Activated B cell treated with CpG ODN at 0.5 μM for 24 hours (primary cell): ENCODE results near the gene POU5F1. TPM values are rescaled to one million over a fixed set of nuclear protein-coding genes. Genes with fewer than 3 reads are reported as not detected.

Experiments
- ATAC-seq: fragments of 200-7000 bp; cut with Tn5 transposase; one replicate; pipeline ENCODE4 v1.10.0; 2021; ENCODE audit warnings: low read depth, mild to moderate bottlenecking, moderate library complexity
- CTCF ChIA-PET: fragments of 350-600 bp; sonication (Branson Sonifier 250); formaldehyde crosslinking; loops from one replicate; lab custom pipeline; 2021; ENCODE audit warnings: antibody characterized with exemption; lab: Charles Lee
- POLR2A ChIA-PET: fragments of 350-600 bp; sonication (Branson Sonifier 250); formaldehyde crosslinking; loops from one replicate; lab custom pipeline; 2021; ENCODE audit warnings: antibody characterized with exemption; lab: Charles Lee
- DNase-seq: peaks from one replicate; pipeline ENCODE4 v3.0.0; 2022
- H3K27ac Mint-ChIP-seq: one replicate; pipeline ENCODE4 v1.8.0; 2020; ENCODE audit warnings: mixed read lengths
- H3K27me3 Mint-ChIP-seq: one replicate; pipeline ENCODE4 v1.8.0; 2021; ENCODE audit warnings: mixed read lengths
- H3K36me3 Mint-ChIP-seq: one replicate; pipeline ENCODE4 v1.8.0; 2021; ENCODE audit warnings: low read depth, mixed read lengths
- H3K4me1 Mint-ChIP-seq: one replicate; pipeline ENCODE4 v1.8.0; 2021; ENCODE audit warnings: mixed read lengths
- H3K4me3 Mint-ChIP-seq: one replicate; pipeline ENCODE4 v1.8.0; 2020; ENCODE audit warnings: mild to moderate bottlenecking, mixed read lengths
- H3K9me3 Mint-ChIP-seq: one replicate; pipeline ENCODE4 v1.8.0; 2020; ENCODE audit warnings: mixed read lengths
- intact Hi-C: fragments of 100-400 bp; cut with micrococcal nuclease; formaldehyde crosslinking; loops from one replicate; pipeline ENCODE4 v1.15.1; 2024
- total RNA-seq: library from RNA; stranded (reverse); gene quantifications from 2 replicates; pipeline ENCODE4 v1.2.3, GENCODE V29; 2022
- TF ChIP-seq, protein P1 (sequence below): fragments of 200-600 bp; IDR thresholded peaks from one replicate; pipeline ENCODE4 v1.8.0; 2022; ENCODE audit warnings: antibody characterized with exemption, mild to moderate bottlenecking

The POU5F1 gene
- total RNA-seq, 1 donor from 2014 or later = 4.7 TPM

DNA sequence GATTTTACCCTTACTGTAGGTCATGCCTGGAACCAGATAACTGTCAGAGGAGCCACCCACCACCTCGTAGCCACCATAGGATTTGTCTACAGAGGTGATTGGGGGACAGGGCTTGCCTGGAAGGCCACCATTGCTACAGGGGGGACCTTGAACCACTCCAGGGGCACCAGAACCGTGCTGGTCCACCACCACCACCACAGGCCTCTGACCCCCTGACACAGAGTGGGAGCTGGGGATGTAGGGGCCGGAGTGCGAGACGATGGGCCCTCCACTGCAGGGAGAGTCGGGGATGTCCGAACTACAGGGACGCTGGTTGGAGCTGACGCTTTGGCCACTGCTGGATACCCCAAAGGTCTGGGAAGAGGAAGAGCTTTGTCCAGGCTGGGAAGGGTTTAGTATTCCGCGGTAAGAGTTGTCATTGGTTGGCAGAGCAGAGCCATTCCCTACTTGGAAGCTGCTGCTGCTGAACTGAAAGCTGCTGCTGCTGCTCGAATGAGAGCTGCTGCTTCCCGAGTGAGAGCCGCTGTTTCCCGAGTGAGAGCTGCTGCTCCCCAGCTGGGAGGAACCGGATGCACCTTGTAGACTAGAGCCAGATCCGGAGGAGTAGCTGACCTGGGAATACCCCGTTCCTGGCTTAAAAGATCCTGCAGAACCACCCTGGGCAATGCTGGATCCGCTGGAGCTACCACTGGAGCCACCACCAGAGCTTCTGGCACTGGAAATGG, 53.7 kb downstream of the POU5F1 start:
- Mint-ChIP-seq H3K27me3 (peaks cover 19% of the 10 kb centered on the region), H3K36me3 (no peaks in the 10 kb centered on the region), H3K27ac (no peak overlapping the region), H3K4me3 (no peak overlapping the region), H3K4me1 (peaks cover 5% of the 10 kb centered on the region), H3K9me3 (no peaks in the 10 kb centered on the region)
- ATAC-seq (no peak), DNase-seq (no peak)
- CTCF ChIA-PET = no interaction called here
- POLR2A ChIA-PET = interaction anchor here (0.5 kb wide), 1 partner anchor 502 kb away, joined by 3 read pairs; no protein-coding TSS in a partner anchor
- TF ChIP-seq, protein P1, sequence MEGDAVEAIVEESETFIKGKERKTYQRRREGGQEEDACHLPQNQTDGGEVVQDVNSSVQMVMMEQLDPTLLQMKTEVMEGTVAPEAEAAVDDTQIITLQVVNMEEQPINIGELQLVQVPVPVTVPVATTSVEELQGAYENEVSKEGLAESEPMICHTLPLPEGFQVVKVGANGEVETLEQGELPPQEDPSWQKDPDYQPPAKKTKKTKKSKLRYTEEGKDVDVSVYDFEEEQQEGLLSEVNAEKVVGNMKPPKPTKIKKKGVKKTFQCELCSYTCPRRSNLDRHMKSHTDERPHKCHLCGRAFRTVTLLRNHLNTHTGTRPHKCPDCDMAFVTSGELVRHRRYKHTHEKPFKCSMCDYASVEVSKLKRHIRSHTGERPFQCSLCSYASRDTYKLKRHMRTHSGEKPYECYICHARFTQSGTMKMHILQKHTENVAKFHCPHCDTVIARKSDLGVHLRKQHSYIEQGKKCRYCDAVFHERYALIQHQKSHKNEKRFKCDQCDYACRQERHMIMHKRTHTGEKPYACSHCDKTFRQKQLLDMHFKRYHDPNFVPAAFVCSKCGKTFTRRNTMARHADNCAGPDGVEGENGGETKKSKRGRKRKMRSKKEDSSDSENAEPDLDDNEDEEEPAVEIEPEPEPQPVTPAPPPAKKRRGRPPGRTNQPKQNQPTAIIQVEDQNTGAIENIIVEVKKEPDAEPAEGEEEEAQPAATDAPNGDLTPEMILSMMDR = no peak
- intact Hi-C loops = no loop called here

DNA sequence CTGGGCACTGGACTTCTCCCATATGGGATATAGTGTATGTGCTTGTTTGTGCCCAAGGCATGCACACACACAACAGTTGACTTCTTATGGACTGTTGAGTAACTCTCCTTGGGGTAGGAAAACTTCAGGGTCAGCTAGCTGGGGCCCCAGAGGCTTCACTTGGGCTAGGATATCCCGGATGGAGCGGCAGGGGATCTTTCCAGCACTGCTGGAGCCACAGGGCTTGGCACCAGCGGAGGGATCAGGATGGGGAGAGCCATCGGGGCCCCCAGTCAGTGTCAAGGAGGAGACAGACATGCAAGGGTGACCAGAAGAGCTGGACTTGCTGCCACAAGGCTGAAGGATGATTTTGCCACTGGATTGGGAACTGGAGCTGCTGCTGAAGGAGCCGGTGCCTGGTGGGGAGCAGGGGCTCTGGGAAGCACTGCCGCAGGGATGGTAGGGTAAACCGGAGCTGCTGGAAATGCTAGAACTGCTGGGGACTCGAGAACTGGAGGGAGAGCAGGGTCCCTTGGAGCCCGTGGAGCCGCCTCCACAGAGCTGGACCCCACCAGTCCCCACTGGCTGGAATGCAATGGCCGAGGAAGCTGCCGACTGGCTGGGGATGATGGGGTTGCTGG, 54.4 kb downstream of the POU5F1 start:
- peaks cover 20% of the 10 kb centered on the region for H3K27me3 Mint-ChIP-seq
- peaks cover 5% of the 10 kb centered on the region for H3K4me1 Mint-ChIP-seq
- ATAC-seq = no peak
- intact Hi-C loops = no loop called here
- H3K9me3 Mint-ChIP-seq = no peaks in the 10 kb centered on the region
- TF ChIP-seq, protein P1 = no peak
- H3K36me3 Mint-ChIP-seq = no peaks in the 10 kb centered on the region
- POLR2A ChIA-PET = interaction anchor here (0.5 kb wide), 1 partner anchor 501 kb away, joined by 3 read pairs; no protein-coding TSS in a partner anchor
- CTCF ChIA-PET = no interaction called here
- no peak overlapping the region for H3K27ac Mint-ChIP-seq
- no peak overlapping the region for H3K4me3 Mint-ChIP-seq
- no peak for DNase-seq

DNA sequence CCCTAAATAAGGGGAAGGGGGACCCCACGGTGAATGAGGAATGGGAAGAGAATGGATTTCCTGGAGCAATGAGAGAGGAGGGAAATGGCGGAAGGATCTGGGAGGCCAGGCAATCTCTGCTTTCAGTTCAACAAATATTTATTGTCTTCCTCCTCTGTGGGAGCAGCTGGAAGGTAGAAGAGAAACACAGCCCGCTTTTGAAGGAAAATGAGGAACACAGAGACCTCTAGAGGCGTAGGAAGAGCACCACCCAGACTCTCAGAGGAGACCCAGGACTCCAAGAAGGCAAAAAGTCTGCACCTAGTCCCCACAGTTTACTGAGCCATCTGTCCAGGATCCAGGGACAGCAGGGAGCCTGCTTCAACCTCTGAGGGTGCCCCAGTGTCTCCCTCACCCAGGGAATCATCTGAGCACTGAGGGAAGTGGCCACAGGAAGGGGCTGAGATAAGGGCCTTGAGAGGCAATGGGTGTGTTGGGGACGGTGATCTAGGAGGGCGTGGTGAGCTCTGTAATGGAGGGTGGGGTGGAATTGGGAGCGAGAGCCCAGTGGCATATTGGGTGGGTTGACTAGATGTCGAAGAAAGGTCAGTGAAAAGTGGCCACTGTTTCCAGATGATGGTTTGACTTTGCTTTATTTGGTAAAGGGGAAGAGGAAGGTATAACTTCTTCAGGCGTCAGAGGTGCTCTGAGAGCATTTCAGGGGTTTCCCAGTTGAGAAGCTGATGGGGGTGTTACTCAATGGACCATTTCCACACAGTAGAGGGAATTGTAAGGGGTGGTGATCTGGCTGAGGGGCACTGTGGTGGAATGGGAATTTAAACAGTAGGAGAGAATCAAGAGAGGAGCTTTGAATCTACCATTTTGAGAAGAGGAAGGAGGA, 55.3 kb downstream of the POU5F1 start:
- H3K27ac Mint-ChIP-seq = no peak overlapping the region
- TF ChIP-seq, protein P1 = no peak
- DNase-seq (no peak), ATAC-seq (no peak)
- H3K36me3 Mint-ChIP-seq = no peaks in the 10 kb centered on the region
- peaks cover 5% of the 10 kb centered on the region for H3K4me1 Mint-ChIP-seq
- ChIA-PET POLR2A (interaction anchor here (0.7 kb wide), 1 partner anchor 10 kb away, joined by 3 read pairs; no protein-coding TSS in a partner anchor), CTCF (no interaction called here)
- H3K27me3 Mint-ChIP-seq = peaks cover 28% of the 10 kb centered on the region
- no peak overlapping the region for H3K4me3 Mint-ChIP-seq
- intact Hi-C loops = no loop called here
- no peaks in the 10 kb centered on the region for H3K9me3 Mint-ChIP-seq

DNA sequence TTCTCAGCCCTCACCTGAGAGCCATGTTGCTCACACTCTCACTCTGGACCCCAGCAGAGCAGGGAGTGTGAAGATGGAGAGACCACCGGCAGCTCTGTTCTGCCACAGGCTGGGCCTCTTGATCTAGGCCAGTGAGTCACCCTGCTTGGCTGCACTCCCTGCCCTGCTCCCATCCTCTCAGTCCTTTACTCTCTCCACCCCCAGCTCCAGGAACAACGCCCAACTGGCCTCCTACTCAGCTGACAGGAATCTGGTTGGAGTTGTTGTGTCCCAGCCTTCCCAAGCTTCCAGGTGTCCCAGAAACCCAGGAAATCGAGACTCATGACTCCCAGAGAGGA, 56.0 kb downstream of the POU5F1 start, which contains the start of gene PSORS1C1:
Gene PSORS1C1, plus strand, starts transcription at position 260 of the 338 bp plus-strand sequence. CDS start 14,833 bp downstream, outside the sequence.
- intact Hi-C loops = no loop called here
- TF ChIP-seq, protein P1 = no peak
- Mint-ChIP-seq H3K9me3 (no peaks in the 10 kb centered on the region), H3K4me3 (no peak within 1 kb of the TSS), H3K4me1 (peaks cover 5% of the 10 kb centered on the region), H3K36me3 (no peaks in the 10 kb centered on the region), H3K27ac (no peak within 1 kb of the TSS), H3K27me3 (peaks cover 35% of the 10 kb centered on the region)
- no peak for DNase-seq
- CTCF ChIA-PET = no interaction called here
- POLR2A ChIA-PET = interaction anchor here (0.7 kb wide), 1 partner anchor 10 kb away, joined by 3 read pairs; no protein-coding TSS in a partner anchor
- ATAC-seq = no peak

Other genes starting within 250 kb of the POU5F1 start
- not detected in 2 replicates for gene SFTA2, start 238.5 kb downstream of the POU5F1 start, total RNA-seq
- gene MUCL3, start 229.7 kb downstream of the POU5F1 start, total RNA-seq = not detected in 2 replicates
- gene MUC21, start 187.0 kb downstream of the POU5F1 start, total RNA-seq = not detected in 2 replicates
- gene MUC22, start 160.2 kb downstream of the POU5F1 start, total RNA-seq = not detected in 2 replicates
- not detected in 2 replicates for gene C6orf15, start 58.1 kb downstream of the POU5F1 start, total RNA-seq
- gene PSORS1C1, start 55.9 kb downstream of the POU5F1 start, total RNA-seq = 0.49 and 0.93 TPM in 2 replicates
- gene CDSN, start 50.2 kb downstream of the POU5F1 start, total RNA-seq = not detected in 2 replicates
- not detected in 2 replicates for gene PSORS1C2, start 31.6 kb downstream of the POU5F1 start, total RNA-seq
- gene CCHCR1, start 12.9 kb downstream of the POU5F1 start, total RNA-seq = 32.3 and 37.6 TPM in 2 replicates
- 17.3 TPM in 2 replicates for gene TCF19, start 12.1 kb downstream of the POU5F1 start, total RNA-seq
- gene HLA-C, start 101.4 kb upstream of the POU5F1 start, total RNA-seq = 762 and 793 TPM in 2 replicates
- 3,667 and 3,668 TPM in 2 replicates for gene HLA-B, start 186.5 kb upstream of the POU5F1 start, total RNA-seq
- 8.9 and 9.0 TPM in 2 replicates for gene MICA, start 232.9 kb upstream of the POU5F1 start, total RNA-seq